ENCODE measurements around the gene GSK3A. TPM values are rescaled to one million over a fixed set of nuclear protein-coding genes. Genes with fewer than 3 reads are reported as not detected.

The GSK3A gene
- total RNA-seq, 2 donors from 2014 or later, result 23.7 to 26.9 TPM

DNA sequence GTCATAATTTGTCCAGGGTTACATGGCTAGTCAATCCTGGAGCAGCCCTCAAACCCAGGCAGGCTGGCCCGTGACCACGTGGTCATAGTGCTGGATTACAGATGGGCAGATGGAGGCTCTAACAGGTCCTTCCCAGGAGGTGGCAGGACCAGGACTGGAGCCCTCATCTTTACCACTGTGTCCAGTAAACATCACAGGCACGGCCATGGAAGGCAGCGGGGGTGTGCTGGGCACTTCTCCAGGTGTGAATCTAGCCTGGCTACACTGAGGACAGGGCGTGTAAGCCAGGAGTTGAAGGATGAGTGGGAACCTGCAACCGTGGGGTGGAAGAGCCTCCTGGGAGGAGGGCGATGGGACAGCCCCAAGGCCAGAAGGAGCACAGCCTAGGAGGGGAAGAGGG lies 32.7 kb upstream of the GSK3A start:
- ATAC-seq (ENCODE audit: insufficient number of reproducible peaks, low FRiP score, low read depth), result no peak
- Histone ChIP-seq H3K36me3 (peaks cover 30% of the 10 kb centered on the region), H3K27me3 (replicated peaks; ENCODE audit: insufficient read depth) (no peaks in the 10 kb centered on the region), H3K9me3 (no peaks in the 10 kb centered on the region), H3K27ac (peak overlapping the region; percentile 14 to 31), H3K4me3 (no peak overlapping the region), H3K4me1 (ENCODE audit: control insufficient read depth in 1 of 2, low read depth in 2 of 2) (peaks cover 50 to 83% of the 10 kb centered on the region in 2 donors)
- TF ChIP-seq, protein P1, sequence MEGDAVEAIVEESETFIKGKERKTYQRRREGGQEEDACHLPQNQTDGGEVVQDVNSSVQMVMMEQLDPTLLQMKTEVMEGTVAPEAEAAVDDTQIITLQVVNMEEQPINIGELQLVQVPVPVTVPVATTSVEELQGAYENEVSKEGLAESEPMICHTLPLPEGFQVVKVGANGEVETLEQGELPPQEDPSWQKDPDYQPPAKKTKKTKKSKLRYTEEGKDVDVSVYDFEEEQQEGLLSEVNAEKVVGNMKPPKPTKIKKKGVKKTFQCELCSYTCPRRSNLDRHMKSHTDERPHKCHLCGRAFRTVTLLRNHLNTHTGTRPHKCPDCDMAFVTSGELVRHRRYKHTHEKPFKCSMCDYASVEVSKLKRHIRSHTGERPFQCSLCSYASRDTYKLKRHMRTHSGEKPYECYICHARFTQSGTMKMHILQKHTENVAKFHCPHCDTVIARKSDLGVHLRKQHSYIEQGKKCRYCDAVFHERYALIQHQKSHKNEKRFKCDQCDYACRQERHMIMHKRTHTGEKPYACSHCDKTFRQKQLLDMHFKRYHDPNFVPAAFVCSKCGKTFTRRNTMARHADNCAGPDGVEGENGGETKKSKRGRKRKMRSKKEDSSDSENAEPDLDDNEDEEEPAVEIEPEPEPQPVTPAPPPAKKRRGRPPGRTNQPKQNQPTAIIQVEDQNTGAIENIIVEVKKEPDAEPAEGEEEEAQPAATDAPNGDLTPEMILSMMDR (IDR thresholded peaks at IDR 0.05), result no peak
- DNase-seq (ENCODE audit: low spot score), result no peak

DNA sequence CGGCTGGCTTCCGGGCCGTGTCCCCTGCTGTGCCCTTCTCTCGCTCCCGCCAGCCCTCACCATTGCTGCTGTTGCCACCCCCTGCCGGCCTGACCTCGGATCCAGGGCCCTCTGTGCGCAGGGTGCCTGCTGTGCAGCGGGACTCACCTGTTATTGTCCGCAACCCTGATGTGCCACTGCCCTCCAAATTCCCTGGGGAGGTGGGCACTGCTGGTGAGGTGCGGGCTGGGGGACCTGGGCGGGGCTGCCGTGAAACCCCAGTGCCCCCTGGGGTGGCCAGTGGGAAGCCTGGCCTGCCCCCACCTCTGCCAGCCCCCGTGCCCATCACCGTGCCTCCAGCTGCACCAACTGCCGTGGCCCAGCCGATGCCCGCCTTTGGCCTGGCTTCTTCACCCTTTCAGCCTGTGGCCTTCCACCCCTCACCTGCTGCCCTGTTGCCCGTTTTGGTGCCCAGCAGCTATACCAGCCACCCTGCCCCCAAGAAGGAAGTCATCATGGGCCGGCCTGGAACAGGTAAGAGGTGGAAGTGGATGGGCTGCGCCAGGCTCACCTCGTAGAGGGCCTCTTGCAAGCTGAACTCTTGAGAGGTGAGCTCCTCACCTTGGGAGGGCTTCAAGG lies 31.8 kb upstream of the GSK3A start:
- H3K4me3 ChIP-seq, result no peak overlapping the region
- no peaks in the 10 kb centered on the region for H3K9me3 ChIP-seq
- H3K27ac ChIP-seq, result no peak overlapping the region
- TF ChIP-seq, protein P1 (IDR thresholded peaks at IDR 0.05), result no peak
- H3K36me3 ChIP-seq, result peaks cover 30% of the 10 kb centered on the region
- ATAC-seq (ENCODE audit: insufficient number of reproducible peaks, low FRiP score, low read depth) (no peak), DNase-seq (ENCODE audit: low spot score) (no peak)
- H3K27me3 ChIP-seq (replicated peaks; ENCODE audit: insufficient read depth), result no peaks in the 10 kb centered on the region
- H3K4me1 ChIP-seq (ENCODE audit: control insufficient read depth in 1 of 2, low read depth in 2 of 2), result peaks cover 50 to 84% of the 10 kb centered on the region in 2 donors

DNA sequence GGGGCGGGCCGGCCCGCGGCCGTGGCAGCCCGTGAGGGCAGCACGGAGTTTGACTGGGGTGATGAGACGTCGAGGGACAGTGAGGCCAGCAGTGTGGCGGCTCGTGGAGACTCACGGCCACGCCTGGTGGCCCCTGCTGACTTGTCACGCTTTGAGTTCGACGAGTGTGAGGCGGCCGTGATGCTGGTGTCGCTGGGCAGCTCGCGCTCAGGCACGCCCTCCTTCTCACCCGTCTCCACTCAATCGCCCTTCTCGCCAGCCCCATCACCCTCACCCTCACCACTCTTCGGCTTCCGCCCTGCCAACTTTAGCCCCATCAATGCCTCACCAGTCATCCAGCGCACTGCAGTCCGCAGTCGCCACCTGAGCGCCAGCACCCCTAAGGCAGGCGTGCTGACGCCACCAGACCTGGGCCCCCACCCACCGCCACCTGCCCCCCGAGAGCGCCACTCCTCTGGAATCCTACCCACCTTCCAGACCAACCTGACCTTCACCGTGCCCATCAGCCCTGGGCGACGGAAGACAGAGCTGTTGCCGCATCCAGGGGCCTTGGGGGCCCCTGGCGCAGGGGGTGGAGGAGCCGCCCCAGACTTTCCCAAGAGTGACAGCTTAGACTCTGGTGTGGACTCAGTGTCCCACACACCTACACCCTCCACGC lies 31.1 kb upstream of the GSK3A start:
- peaks cover 44 to 77% of the 10 kb centered on the region in 2 donors for H3K4me1 ChIP-seq (ENCODE audit: control insufficient read depth in 1 of 2, low read depth in 2 of 2)

DNA sequence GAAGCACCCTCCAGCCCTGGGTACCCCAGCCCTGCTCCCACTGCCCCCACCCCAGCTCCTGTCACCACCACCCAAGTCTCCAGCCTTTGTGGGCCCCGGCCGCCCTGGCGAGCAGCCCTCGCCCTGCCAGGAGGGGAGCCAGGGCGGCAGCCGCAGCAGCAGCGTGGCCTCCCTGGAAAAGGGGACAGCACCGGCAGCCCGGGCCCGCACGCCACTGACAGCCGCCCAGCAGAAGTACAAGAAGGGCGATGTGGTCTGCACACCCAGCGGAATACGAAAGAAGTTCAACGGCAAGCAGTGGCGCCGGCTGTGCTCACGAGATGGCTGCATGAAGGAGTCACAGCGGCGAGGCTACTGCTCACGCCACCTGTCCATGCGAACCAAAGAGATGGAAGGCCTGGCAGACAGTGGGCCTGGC lies 30.6 kb upstream of the GSK3A start:
- Histone ChIP-seq H3K36me3 (peaks cover 30% of the 10 kb centered on the region), H3K9me3 (no peaks in the 10 kb centered on the region), H3K4me3 (no peak overlapping the region), H3K27me3 (replicated peaks; ENCODE audit: insufficient read depth) (no peaks in the 10 kb centered on the region), H3K4me1 (ENCODE audit: control insufficient read depth in 1 of 2, low read depth in 2 of 2) (peaks cover 38 to 72% of the 10 kb centered on the region in 2 donors), H3K27ac (no peak overlapping the region)
- DNase-seq (ENCODE audit: low spot score), result no peak
- ATAC-seq (ENCODE audit: insufficient number of reproducible peaks, low FRiP score, low read depth), result no peak
- TF ChIP-seq, protein P1 (IDR thresholded peaks at IDR 0.05), result no peak

More for the DNA sequence above, 31.1 kb upstream of the GSK3A start:
- ATAC-seq (ENCODE audit: insufficient number of reproducible peaks, low FRiP score, low read depth), result no peak
- Histone ChIP-seq H3K9me3 (no peaks in the 10 kb centered on the region), H3K36me3 (peaks cover 30% of the 10 kb centered on the region), H3K27me3 (replicated peaks; ENCODE audit: insufficient read depth) (no peaks in the 10 kb centered on the region), H3K4me3 (no peak overlapping the region), H3K27ac (no peak overlapping the region)
- TF ChIP-seq, protein P1 (IDR thresholded peaks at IDR 0.05), result no peak
- DNase-seq (ENCODE audit: low spot score), result no peak

DNA sequence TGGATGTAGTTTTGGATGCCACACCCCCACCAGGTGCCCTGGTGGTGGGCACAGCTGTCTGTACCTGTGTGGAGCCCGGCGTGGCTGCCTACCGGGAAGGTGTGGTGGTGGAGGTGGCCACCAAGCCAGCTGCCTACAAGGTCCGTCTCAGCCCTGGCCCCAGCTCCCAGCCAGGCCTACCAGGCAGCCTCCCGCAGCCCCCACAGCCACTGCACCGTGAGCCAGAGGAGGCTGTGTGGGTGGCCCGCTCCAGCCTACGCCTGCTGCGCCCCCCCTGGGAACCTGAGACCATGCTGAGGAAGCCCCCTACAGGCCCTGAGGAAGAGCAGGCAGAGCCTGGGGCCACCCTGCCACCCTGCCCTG lies 30.1 kb upstream of the GSK3A start:
- Histone ChIP-seq H3K4me3 (no peak overlapping the region), H3K36me3 (peaks cover 30% of the 10 kb centered on the region), H3K4me1 (ENCODE audit: control insufficient read depth in 1 of 2, low read depth in 2 of 2) (peaks cover 33 to 72% of the 10 kb centered on the region in 2 donors), H3K27me3 (replicated peaks; ENCODE audit: insufficient read depth) (no peaks in the 10 kb centered on the region), H3K27ac (no peak overlapping the region), H3K9me3 (no peaks in the 10 kb centered on the region)
- TF ChIP-seq, protein P1 (IDR thresholded peaks at IDR 0.05), result no peak
- DNase-seq (ENCODE audit: low spot score), result no peak
- ATAC-seq (ENCODE audit: insufficient number of reproducible peaks, low FRiP score, low read depth), result no peak

Measured in thoracic aorta (tissue), 2 donors.